Neural cell (in vitro differentiated cells): ENCODE data around the gene SMARCAD1.

Source experiments
- CTCF ChIP-seq: fragments of 450-650 bp; IDR thresholded peaks from 2 replicates; pipeline ENCODE4 v1.5.1; 2014; ENCODE audit warnings: antibody characterized with exemption, mild to moderate bottlenecking, moderate library complexity; ENCODE audit not compliant: poor library complexity, severe bottlenecking
- RAD21 ChIP-seq: fragments of 450-650 bp; conservative IDR thresholded peaks from 2 replicates; pipeline ENCODE4 v1.6.1; 2014; ENCODE audit warnings: antibody characterized with exemption, mild to moderate bottlenecking, moderate library complexity

DNA sequence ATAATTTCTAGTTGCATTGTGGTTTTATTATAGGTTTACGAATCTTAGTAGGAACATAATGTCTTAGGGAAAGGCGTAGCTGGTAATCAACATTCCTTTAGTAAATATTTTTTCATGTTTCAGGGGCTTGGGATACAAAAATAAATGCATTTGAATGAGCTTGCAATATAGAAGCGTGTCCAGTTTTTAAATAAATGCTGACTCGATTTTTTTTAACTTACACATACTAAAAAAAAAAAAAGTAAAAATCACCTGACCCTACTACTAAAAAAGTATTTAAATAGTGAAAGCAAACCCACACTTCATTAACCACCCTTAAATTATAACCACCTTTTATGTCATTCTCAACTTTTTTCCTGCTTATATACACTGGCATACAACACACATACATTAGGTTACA lies 29.6 kb downstream of the SMARCAD1 start:
- TF ChIP-seq CTCF (no peak), RAD21 (no peak)
